Measurements from ENCODE around the gene ZNF664.

DNA sequence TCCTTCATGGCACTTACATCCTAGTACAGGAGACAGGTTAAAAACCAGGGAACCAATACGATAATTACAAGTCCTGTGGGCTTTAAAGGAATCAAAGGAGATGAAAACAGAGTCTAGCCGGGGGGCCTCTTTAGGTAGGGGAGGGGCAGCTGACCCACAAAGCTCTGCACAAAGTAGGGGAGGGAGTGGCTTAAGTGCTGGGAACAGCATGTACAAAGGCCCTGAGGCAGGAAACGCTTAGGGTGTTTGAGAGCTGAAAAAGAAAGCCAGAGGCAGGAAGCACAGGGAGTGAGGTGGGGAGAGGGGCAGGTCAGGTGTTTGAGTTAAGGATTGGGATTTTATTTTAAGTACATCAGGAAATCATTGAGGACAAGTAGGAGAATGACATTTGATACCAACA, 37.7 kb downstream of the ZNF664 start:
- TF ChIP-seq POLR2A (IDR thresholded peaks at IDR 0.05) (no peak), CTCF (IDR thresholded peaks at IDR 0.05) (no peak)
